ENCODE measurements around the gene OGFR. TPM values are rescaled to one million over a fixed set of nuclear protein-coding genes. Genes with fewer than 3 reads are reported as not detected.
A peak's percentile ranks its signal among the peaks of the same experiment; 100 is the strongest.

OGFR gene
- total RNA-seq, 1 experiment from 2014 or later = 78.9 TPM

DNA sequence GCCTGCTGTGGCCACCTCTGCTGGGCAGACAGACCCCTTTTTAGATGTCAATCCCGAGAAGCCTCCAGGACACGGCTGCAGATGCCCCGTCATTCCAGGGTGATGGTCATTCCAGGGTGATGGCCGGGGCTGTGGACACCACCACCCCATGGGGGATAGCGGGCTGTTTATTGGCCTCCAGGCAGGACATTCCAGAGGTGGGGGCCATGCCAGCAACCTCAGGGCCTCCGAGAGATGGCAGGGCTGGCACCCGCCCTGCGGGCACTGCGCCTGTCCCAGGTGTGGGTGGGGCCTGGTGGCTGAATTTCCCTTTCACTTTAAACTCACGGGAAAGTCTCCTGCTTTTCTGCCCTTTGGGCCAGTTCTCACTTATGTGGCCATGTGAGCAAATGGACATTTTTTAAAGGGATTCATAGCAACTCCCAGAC lies 26.7 kb downstream of the OGFR start:
- ChIA-PET CTCF (no interaction called here), POLR2A (ENCODE audit: unreplicated experiment) (interaction anchor here (0.6 kb wide), 1 partner anchor 108 kb away, joined by 3 read pairs; no protein-coding TSS in a partner anchor)
- H3K9me2 ChIP-seq (replicated peaks; ENCODE audit: low read length) = no peaks in the 10 kb centered on the region
- no peak overlapping the region for H2AFZ ChIP-seq (ENCODE audit: low read length)
- no peaks in the 10 kb centered on the region for H3K79me2 ChIP-seq (ENCODE audit: low read length)
- no peak for DNase-seq
- no peak overlapping the region for H3K9ac ChIP-seq (ENCODE audit: low read length)
- H3K27ac ChIP-seq (ENCODE audit: low read length) = no peak overlapping the region
- no TSS peak for BruUV-seq (replicated peaks)
- no peak overlapping the region for H3K4me3 ChIP-seq (ENCODE audit: low read length)
- no peaks in the 10 kb centered on the region for H3K36me3 ChIP-seq (ENCODE audit: low read depth, low read length)
- TF ChIP-seq EZH2phosphoT487 (IDR thresholded peaks at IDR 0.05; ENCODE audit: borderline replicate concordance, low read length) (no peak), CTCF (conservative IDR thresholded peaks at IDR 0.05; ENCODE audit: low read depth, low read length) (no peak), EZH2 (IDR thresholded peaks at IDR 0.05; ENCODE audit: low read length, unreplicated experiment) (no peak)
- no peak overlapping the region for H3K4me2 ChIP-seq (ENCODE audit: low read length)
- H4K20me1 ChIP-seq (ENCODE audit: low read length) = no peaks in the 10 kb centered on the region
- no peak for ATAC-seq
- H3F3A ChIP-seq (ENCODE audit: low read length, unreplicated experiment) = no peaks in the 10 kb centered on the region
- H3K27me3 ChIP-seq (ENCODE audit: low read length) = no peaks in the 10 kb centered on the region
- intact Hi-C loops (cut with micrococcal nuclease) = no loop called here
- peaks cover 25% of the 10 kb centered on the region for H3K4me1 ChIP-seq (ENCODE audit: insufficient read depth, low read length)
- no peaks in the 10 kb centered on the region for H3K9me3 ChIP-seq (ENCODE audit: low read length)

DNA sequence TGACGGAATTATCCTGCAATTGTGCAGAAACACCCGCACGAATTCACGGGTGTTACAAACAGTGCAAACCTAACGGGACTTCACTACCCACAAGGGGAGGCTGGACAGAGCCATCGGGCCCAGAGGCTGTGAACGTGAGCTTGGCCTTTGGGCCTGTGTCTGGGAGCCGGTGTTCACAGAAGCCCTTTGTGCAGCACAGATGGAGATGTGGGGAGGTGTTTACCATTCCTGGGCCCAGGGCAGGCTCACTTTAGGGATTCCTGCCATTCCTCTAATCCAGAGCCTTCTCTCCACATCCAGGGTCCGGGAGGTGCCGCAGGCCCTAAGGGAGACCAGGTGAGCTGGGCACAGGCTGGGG lies 27.2 kb downstream of the OGFR start:
- H3K9me3 ChIP-seq (ENCODE audit: low read length) = no peaks in the 10 kb centered on the region
- H3K79me2 ChIP-seq (ENCODE audit: low read length) = no peaks in the 10 kb centered on the region
- peak overlapping the region; percentile 36; the same call in 1 of the 2 replicates for H3K4me3 ChIP-seq (ENCODE audit: low read length)
- ATAC-seq (peak; percentile 8), DNase-seq (no peak)
- H2AFZ ChIP-seq (ENCODE audit: low read length) = peak overlapping the region; percentile 65; the same call in 1 of the 2 replicates
- no peaks in the 10 kb centered on the region for H3K9me2 ChIP-seq (replicated peaks; ENCODE audit: low read length)
- peaks cover 27% of the 10 kb centered on the region for H3K4me1 ChIP-seq (ENCODE audit: insufficient read depth, low read length)
- ChIA-PET POLR2A (ENCODE audit: unreplicated experiment) (interaction anchor here (0.6 kb wide), 1 partner anchor 108 kb away, joined by 3 read pairs; no protein-coding TSS in a partner anchor), CTCF (interaction anchor here (1.8 kb wide), 1 partner anchor 9 kb away, joined by 8 read pairs; no protein-coding TSS in a partner anchor)
- H3K4me2 ChIP-seq (ENCODE audit: low read length) = peak overlapping the region; percentile 72
- H3K36me3 ChIP-seq (ENCODE audit: low read depth, low read length) = no peaks in the 10 kb centered on the region
- BruUV-seq (replicated peaks) = no TSS peak
- no peaks in the 10 kb centered on the region for H4K20me1 ChIP-seq (ENCODE audit: low read length)
- intact Hi-C loops (cut with micrococcal nuclease) = no loop called here
- no peaks in the 10 kb centered on the region for H3K27me3 ChIP-seq (ENCODE audit: low read length)
- TF ChIP-seq EZH2phosphoT487 (IDR thresholded peaks at IDR 0.05; ENCODE audit: borderline replicate concordance, low read length) (no peak), EZH2 (IDR thresholded peaks at IDR 0.05; ENCODE audit: low read length, unreplicated experiment) (no peak), CTCF (conservative IDR thresholded peaks at IDR 0.05; ENCODE audit: low read depth, low read length) (no peak)
- no peak overlapping the region for H3K27ac ChIP-seq (ENCODE audit: low read length)
- H3K9ac ChIP-seq (ENCODE audit: low read length) = no peak overlapping the region
- no peaks in the 10 kb centered on the region for H3F3A ChIP-seq (ENCODE audit: low read length, unreplicated experiment)

DNA sequence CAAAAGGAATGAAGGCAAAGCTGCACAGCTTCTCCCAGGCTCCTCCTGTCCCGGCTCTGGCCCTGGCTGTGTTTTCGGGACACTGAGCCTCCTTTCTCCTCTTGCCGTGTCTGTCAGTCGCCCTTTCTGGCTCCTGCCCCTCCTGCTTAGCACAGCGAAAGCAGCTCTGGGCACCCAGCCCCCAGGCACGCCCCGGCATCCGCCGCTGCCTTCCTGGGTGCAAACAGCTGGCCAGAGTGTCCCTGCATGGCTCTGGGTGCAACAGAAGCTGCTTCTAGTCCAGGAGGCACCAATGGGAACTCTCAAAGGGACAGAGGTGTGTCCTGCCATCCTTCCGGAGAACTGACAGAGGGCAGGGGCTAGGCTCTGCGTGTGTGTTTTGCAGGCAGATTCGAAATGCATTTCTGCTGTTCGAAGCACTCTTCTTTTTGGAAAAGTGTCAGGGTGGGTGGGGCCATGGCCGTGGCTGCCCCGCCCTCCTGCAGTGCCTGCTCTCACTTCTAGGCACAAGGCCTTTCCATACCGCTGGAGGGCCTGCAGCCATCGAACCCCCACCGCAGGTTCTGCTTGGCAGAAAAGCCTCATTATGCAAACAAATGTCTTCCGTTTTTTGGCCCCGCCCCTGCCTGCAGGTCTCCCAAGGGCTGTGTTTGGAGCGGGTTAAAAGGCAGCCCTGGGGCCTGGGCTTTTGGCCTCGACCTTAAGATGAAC lies 27.7 kb downstream of the OGFR start:
- DNase-seq = peak; percentile 76
- intact Hi-C loops (cut with micrococcal nuclease) = no loop called here
- peak overlapping the region; percentile 65 for H2AFZ ChIP-seq (ENCODE audit: low read length)

More for the DNA sequence above, 27.7 kb downstream of the OGFR start:
- Histone ChIP-seq H3K9ac (ENCODE audit: low read length) (no peak overlapping the region), H4K20me1 (ENCODE audit: low read length) (no peaks in the 10 kb centered on the region), H3F3A (ENCODE audit: low read length, unreplicated experiment) (no peaks in the 10 kb centered on the region), H3K27me3 (ENCODE audit: low read length) (no peaks in the 10 kb centered on the region), H3K79me2 (ENCODE audit: low read length) (no peaks in the 10 kb centered on the region), H3K4me3 (ENCODE audit: low read length) (peak overlapping the region; percentile 36), H3K36me3 (ENCODE audit: low read depth, low read length) (no peaks in the 10 kb centered on the region), H3K9me2 (replicated peaks; ENCODE audit: low read length) (no peaks in the 10 kb centered on the region), H3K27ac (ENCODE audit: low read length) (no peak overlapping the region), H3K9me3 (ENCODE audit: low read length) (no peaks in the 10 kb centered on the region), H3K4me2 (ENCODE audit: low read length) (peak overlapping the region; percentile 72), H3K4me1 (ENCODE audit: insufficient read depth, low read length) (peaks cover 27% of the 10 kb centered on the region)
- TF ChIP-seq EZH2phosphoT487 (IDR thresholded peaks at IDR 0.05; ENCODE audit: borderline replicate concordance, low read length) = no peak
- no peak for TF ChIP-seq EZH2 (IDR thresholded peaks at IDR 0.05; ENCODE audit: low read length, unreplicated experiment)
- TF ChIP-seq CTCF (conservative IDR thresholded peaks at IDR 0.05; ENCODE audit: low read depth, low read length) = no peak
- no TSS peak for BruUV-seq (replicated peaks)
- POLR2A ChIA-PET (ENCODE audit: unreplicated experiment) = interaction anchor here (0.6 kb wide), 1 partner anchor 107 kb away, joined by 3 read pairs; no protein-coding TSS in a partner anchor
- ATAC-seq = peak; percentile 72
- CTCF ChIA-PET = interaction anchor here (1.8 kb wide), 1 partner anchor 10 kb away, joined by 8 read pairs; no protein-coding TSS in a partner anchor

Measured in PC-3 (cell line).